HG03280 (cell line): ENCODE measurements around the gene CRIP1.

Experiments
- ATAC-seq: cut with Tn5 transposase; IDR thresholded peaks from one replicate; pipeline ENCODE4 v1.9.1; 2021; ENCODE audit warnings: mild to moderate bottlenecking, moderate library complexity; ENCODE audit not compliant: unreplicated experiment

Gene CRIP1

GRCh38 chr14:105531894-105532623 lies 45.4 kb downstream of the CRIP1 start:
- no peak for ATAC-seq

- no peak for ATAC-seq
Measured at GRCh38 chr14:105532735-105533141, 46.1 kb downstream of the CRIP1 start.

- ATAC-seq, result no peak
Measured at GRCh38 chr14:105533391-105533790, 46.7 kb downstream of the CRIP1 start.

- ATAC-seq, result no peak
Measured at GRCh38 chr14:105533811-105534498, 47.3 kb downstream of the CRIP1 start.

GRCh38 chr14:105534586-105534985 lies 47.9 kb downstream of the CRIP1 start:
- ATAC-seq, result no peak

- ATAC-seq, result no peak
Measured at GRCh38 chr14:105536051-105536450, 49.4 kb downstream of the CRIP1 start.

- no peak for ATAC-seq
Measured at GRCh38 chr14:105536691-105537579, 50.2 kb downstream of the CRIP1 start.

- ATAC-seq, result no peak
Measured at GRCh38 chr14:105537580-105538474, 51.1 kb downstream of the CRIP1 start.
